HG02763 (cell line): ENCODE measurements around the gene SPP1.

Experiments
- ATAC-seq: cut with Tn5 transposase; IDR thresholded peaks from one replicate; pipeline ENCODE4 v1.9.1; 2021; ENCODE audit warnings: mild to moderate bottlenecking, moderate library complexity; ENCODE audit not compliant: unreplicated experiment

The SPP1 gene

GRCh38 chr4:87950936-87951511 lies 24.5 kb upstream of the SPP1 start:
- no peak for ATAC-seq

- no peak for ATAC-seq
Observed at GRCh38 chr4:87953826-87954225, 21.7 kb upstream of the SPP1 start.

GRCh38 chr4:87956501-87956900 lies 19.0 kb upstream of the SPP1 start:
- ATAC-seq: no peak

GRCh38 chr4:87957061-87957460 lies 18.5 kb upstream of the SPP1 start:
- ATAC-seq: no peak

GRCh38 chr4:87961993-87962392 lies 13.5 kb upstream of the SPP1 start:
- no peak for ATAC-seq

- no peak for ATAC-seq
Observed at GRCh38 chr4:87962398-87963146, 12.9 kb upstream of the SPP1 start.

GRCh38 chr4:87965501-87965975 lies 10.0 kb upstream of the SPP1 start:
- no peak for ATAC-seq

GRCh38 chr4:87966095-87966496 lies 9.4 kb upstream of the SPP1 start:
- ATAC-seq: no peak

- ATAC-seq: no peak
Observed at GRCh38 chr4:87967193-87967592, 8.3 kb upstream of the SPP1 start.

- ATAC-seq: no peak
Observed at GRCh38 chr4:87970121-87970520, 5.4 kb upstream of the SPP1 start.

GRCh38 chr4:87971866-87972265 lies 3.6 kb upstream of the SPP1 start:
- no peak for ATAC-seq

- peak; percentile 48 for ATAC-seq
Observed at GRCh38 chr4:87973283-87974169, 2.0 kb upstream of the SPP1 start.

- peak; percentile 18 for ATAC-seq
Observed at GRCh38 chr4:87974856-87975462, 555 bp upstream of the SPP1 start.

- ATAC-seq: no peak
Observed at GRCh38 chr4:87977521-87978278, 2.2 kb downstream of the SPP1 start.

- ATAC-seq: no peak
Observed at GRCh38 chr4:87978681-87979080, 3.2 kb downstream of the SPP1 start.

GRCh38 chr4:87979810-87980209 lies 4.3 kb downstream of the SPP1 start:
- ATAC-seq: no peak

GRCh38 chr4:87981486-87981885 lies 6.0 kb downstream of the SPP1 start:
- no peak for ATAC-seq

- no peak for ATAC-seq
Observed at GRCh38 chr4:87982036-87982435, 6.5 kb downstream of the SPP1 start.

GRCh38 chr4:87982446-87983010 lies 7.0 kb downstream of the SPP1 start:
- ATAC-seq: no peak

GRCh38 chr4:87983996-87984395 lies 8.5 kb downstream of the SPP1 start:
- no peak for ATAC-seq
